NCI-H2107 treated with DMSO at 0.1 percent for 48 hours (cell line): Measurements from ENCODE around the gene RNF2.

ENCODE experiments used
- DNase-seq: peaks from one replicate; lab custom pipeline; 2025; ENCODE audit not compliant: unreplicated experiment; lab: John Stamatoyannopoulos, UW

The RNF2 gene

DNA sequence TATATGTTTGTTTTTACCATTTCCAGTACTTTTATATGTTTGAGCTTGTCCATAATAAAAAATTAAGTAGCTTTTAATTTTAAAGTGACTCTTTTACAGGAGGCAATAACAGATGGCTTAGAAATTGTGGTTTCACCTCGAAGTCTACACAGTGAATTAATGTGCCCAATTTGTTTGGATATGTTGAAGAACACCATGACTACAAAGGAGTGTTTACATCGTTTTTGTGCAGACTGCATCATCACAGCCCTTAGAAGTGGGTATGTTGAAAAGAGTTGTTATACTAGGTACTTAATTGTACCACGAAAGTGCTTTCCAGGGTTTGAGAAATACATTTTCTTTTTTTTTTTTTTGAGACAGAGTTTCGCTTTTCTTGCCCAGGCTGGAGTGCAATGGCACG lies 46.1 kb downstream of the RNF2 start:
- peak; percentile 35 for DNase-seq

DNA sequence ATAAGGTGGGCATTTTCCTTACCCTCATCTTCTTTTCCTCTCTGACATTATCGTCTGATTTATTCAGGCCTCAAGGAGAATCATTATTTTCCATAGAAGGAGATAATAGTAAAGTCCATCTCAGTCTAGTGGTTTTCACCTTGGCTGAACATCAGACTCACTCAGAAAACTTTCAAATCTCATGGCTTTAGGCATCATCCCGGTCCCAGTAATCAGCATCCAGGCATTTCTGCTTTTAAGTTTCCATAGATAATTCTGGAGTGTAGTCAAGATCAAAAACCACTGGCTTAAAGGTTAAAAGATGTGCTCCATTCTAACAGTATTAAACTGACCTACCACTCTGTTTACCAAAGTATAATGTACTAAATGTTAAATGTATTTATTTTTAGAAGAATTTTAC lies 49.4 kb downstream of the RNF2 start:
- no peak for DNase-seq

GRCh38 chr1:185096531-185096930 lies 51.2 kb downstream of the RNF2 start:
- DNase-seq: no peak

DNA sequence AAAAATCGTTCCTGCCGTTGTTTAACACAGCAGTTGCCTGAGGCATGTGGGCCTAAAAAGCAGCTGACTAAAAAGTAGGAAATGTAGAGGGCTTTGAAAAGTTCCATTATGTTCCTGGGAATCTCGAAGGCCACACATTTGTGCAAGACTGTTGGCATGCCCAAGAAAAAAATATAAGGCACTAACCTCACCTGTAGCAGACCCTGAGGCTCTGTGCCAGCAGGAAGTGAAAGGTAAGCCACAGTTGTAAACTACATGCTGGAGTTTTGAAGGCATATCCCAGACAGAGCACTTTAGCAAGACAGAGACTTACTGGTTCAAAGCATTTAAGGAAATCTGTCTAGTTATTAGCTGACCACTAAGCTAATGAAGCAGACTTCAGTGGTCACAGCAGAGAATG lies 58.7 kb downstream of the RNF2 start:
- no peak for DNase-seq

DNA sequence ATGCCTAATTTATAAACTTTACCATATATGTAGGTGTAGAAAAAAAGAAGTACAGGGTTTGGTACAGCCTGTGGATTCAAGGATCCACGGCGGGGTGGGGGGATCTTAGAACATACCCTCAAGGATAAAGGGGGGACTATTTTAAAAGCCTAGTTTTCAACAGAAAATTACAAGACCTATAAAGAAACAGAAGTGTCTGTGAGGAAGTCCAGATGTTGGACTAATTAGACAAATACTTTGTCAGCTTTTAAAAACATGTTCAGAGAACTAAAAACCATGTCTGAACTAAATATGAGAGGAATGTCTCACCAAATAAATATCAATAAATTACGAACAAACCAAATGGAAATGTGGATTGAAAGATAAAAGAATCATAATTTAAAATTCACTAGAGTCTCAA lies 59.8 kb downstream of the RNF2 start:
- no peak for DNase-seq

GRCh38 chr1:185108321-185108720 lies 63.0 kb downstream of the RNF2 start:
- no peak for DNase-seq

- DNase-seq: no peak
Measured at GRCh38 chr1:185110145-185110544, 64.8 kb downstream of the RNF2 start.

GRCh38 chr1:185111873-185112272 lies 66.5 kb downstream of the RNF2 start:
- DNase-seq: no peak

GRCh38 chr1:185112356-185112755 lies 67.0 kb downstream of the RNF2 start:
- no peak for DNase-seq

DNA sequence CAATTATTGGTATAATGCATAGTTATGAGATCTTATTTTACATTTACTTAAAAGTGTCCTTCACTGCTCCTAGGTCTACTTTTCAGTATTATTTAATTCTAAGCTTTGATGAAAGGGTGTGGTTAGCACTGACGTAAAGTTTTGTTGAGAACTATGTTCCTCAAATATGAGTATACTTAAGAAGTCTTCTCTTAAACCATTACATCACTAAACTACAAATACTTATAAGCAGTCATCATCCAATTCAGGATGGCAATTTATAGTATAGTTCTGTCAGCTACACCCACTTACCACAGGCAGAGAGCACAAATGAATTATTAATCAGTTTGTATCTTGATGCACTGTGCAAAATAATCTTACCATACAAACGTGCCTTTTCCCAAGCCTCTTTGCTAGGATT lies 84.3 kb downstream of the RNF2 start:
- no peak for DNase-seq

DNA sequence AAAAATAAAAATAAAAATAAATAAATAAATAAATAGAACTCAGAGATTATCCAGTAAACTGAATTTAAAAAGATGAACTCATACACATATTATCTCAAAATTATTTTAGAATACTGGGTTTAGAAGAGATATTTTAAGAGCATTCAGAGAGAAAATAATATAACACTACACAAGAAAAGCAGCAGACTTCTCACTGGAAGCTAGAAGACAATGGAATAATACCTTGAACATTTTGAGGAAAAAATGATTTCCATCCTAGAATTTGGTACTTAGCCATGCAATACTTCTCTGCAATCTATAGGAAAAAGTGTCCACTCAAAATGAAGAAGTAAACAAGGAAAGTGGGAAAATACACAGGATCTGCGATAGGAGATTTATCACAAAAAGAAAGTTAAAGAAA lies 87.2 kb downstream of the RNF2 start:
- no peak for DNase-seq

DNA sequence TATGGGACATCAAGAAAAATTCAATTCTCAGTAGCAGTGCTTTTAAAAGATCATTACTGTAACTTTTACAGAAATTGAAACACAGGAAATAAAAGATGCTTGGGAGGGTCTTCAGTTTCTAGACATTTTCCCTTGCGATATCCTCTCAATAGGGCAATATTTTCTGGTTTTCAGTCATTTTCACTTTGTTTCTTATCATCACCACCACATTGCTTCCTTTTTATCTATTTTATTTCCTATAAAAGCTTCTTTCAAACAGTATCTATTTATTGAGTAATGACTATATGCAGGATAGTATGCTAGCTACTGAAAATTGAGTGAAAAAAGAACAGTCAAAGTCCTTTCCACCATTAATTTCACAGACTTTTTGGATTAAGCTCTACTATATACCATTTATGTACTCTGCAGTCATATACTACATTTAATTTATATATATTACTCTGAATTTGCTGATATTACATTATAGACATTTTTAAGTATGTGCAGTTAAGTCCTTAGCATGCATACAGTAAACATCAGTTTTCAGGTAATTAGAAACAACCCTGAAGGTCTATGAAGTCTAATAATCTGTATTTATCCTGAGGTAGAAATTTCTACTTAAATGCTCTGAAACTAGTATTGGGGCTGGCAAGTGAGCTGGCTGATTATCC lies 92.7 kb downstream of the RNF2 start:
- DNase-seq: no peak

GRCh38 chr1:185139246-185139645 lies 93.9 kb downstream of the RNF2 start:
- no peak for DNase-seq

GRCh38 chr1:185144233-185144632 lies 98.9 kb downstream of the RNF2 start:
- DNase-seq: no peak

GRCh38 chr1:185151215-185151614 lies 105.9 kb downstream of the RNF2 start:
- no peak for DNase-seq
